GM12878 (cell line): ENCODE data around the gene LRRC8A. TPM values are rescaled to one million over a fixed set of nuclear protein-coding genes. Genes with fewer than 3 reads are reported as not detected.

ENCODE experiments used
- ATAC-seq: fragments of 200-7000 bp; cut with Tn5 transposase; 3 replicates; pipeline ENCODE4 v1.9.1; 2020; ENCODE audit warnings: mild to moderate bottlenecking, moderate library complexity
- BruUV-seq: library from RNA; stranded (reverse); fragments of 400-500 nt; replicated peaks from 2 replicates; lab custom pipeline; 2021; lab: Mats Ljungman, UMichigan
- CTCF ChIA-PET: fragments of 300-600 bp; sonication (Branson Sonifier 250); formaldehyde crosslinking; extraction: SDS; loops from one replicate; lab custom pipeline; 2021; ENCODE audit warnings: inconsistent platforms; lab: Yijun Ruan, JAX
- POLR2A ChIA-PET: fragments of 350-600 bp; formaldehyde crosslinking; extraction: SDS; loops from one replicate; lab custom pipeline; 2021; ENCODE audit warnings: inconsistent platforms; lab: Charles Lee
- RAD21 ChIA-PET: fragments of 300-600 bp; sonication (Branson Sonifier 250); formaldehyde crosslinking; loops from one replicate; lab custom pipeline; 2023; ENCODE audit warnings: antibody characterized with exemption; ENCODE audit not compliant: unreplicated experiment; lab: Charles Lee
- SMC1A ChIA-PET: fragments of 300-600 bp; sonication (Branson Sonifier 250); formaldehyde crosslinking; loops from one replicate; lab custom pipeline; 2023; ENCODE audit not compliant: unreplicated experiment, uncharacterized antibody; lab: Charles Lee
- DNase-seq: peaks from one replicate; pipeline ENCODE4 v3.0.0-alpha.2; 2011; ENCODE audit warnings: low read depth, low spot score
- FAIRE-seq: peaks from 3 replicates; lab custom pipeline; 2011; peaks lifted over from hg19 to GRCh38; lab: Jason Lieb, UNC
- H2AFZ ChIP-seq: 2 replicates; pipeline ENCODE4 v1.6.0; 2011; ENCODE audit warnings: low read depth, low read length, control low read depth; ENCODE audit not compliant: control insufficient read depth
- H3K27ac ChIP-seq: 2 replicates; pipeline ENCODE4 v1.5.1; 2011; ENCODE audit warnings: control low read depth; ENCODE audit not compliant: control insufficient read depth, insufficient read depth
- H3K27me3 ChIP-seq, 2 experiments: replicated peaks in 1 of 2; 2 replicates each; pipeline versions ENCODE4 v1.6.0 to v1.6.1; 2011; ENCODE audit warnings: low read length in 1 of 2; ENCODE audit not compliant: control insufficient read depth in 2 of 2, insufficient read depth in 2 of 2
- H3K36me3 ChIP-seq, 2 experiments: 2 replicates each; pipeline ENCODE4 v1.5.1; 2011; ENCODE audit warnings: low read length in 1 of 2; ENCODE audit not compliant: control insufficient read depth in 2 of 2, insufficient read depth in 2 of 2
- H3K4me1 ChIP-seq: 2 replicates; pipeline ENCODE4 v1.6.1; 2011; ENCODE audit warnings: mild to moderate bottlenecking, low read length, moderate library complexity, mixed read lengths; ENCODE audit not compliant: control insufficient read depth, insufficient read depth
- H3K4me2 ChIP-seq: 2 replicates; pipeline ENCODE4 v1.6.0; 2011; ENCODE audit warnings: control low read depth; ENCODE audit not compliant: control insufficient read depth, insufficient read depth
- H3K4me3 ChIP-seq: fragments of 200-600 bp; sonication (generic); 2 replicates; pipeline ENCODE4 v1.5.1; 2016
- H3K79me2 ChIP-seq: 2 replicates; pipeline ENCODE4 v1.6.0; 2011; ENCODE audit warnings: low read length; ENCODE audit not compliant: control insufficient read depth, insufficient read depth
- H3K9ac ChIP-seq: 2 replicates; pipeline ENCODE4 v1.8.0; 2011; ENCODE audit warnings: low read length, control low read depth, mixed read lengths; ENCODE audit not compliant: control insufficient read depth, insufficient read depth
- H3K9me3 ChIP-seq: replicated peaks from 3 replicates; pipeline ENCODE4 v1.5.1; 2011; ENCODE audit warnings: mild to moderate bottlenecking, low read length; ENCODE audit not compliant: control insufficient read depth, insufficient read depth
- H4K20me1 ChIP-seq: 2 replicates; pipeline ENCODE4 v1.6.0; 2011; ENCODE audit not compliant: control insufficient read depth, insufficient read depth
- EED ChIP-seq: sonication (generic); IDR thresholded peaks from 2 replicates; pipeline ENCODE4 v1.6.1; 2016; ENCODE audit warnings: antibody characterized with exemption, low read depth
- FOXM1 ChIP-seq: IDR thresholded peaks from 2 replicates; pipeline ENCODE4 v1.6.1; 2012; ENCODE audit warnings: low read depth, mild to moderate bottlenecking, inconsistent platforms, low read length, moderate library complexity
- HCFC1 ChIP-seq: fragments of 150-350 bp; IDR thresholded peaks from 2 replicates; pipeline ENCODE4 v1.6.1; 2014; ENCODE audit warnings: low read length
- JUNB ChIP-seq: IDR thresholded peaks from 2 replicates; pipeline ENCODE4 v1.6.1; 2016; ENCODE audit warnings: antibody characterized with exemption, mild to moderate bottlenecking
- KAT2A ChIP-seq: conservative IDR thresholded peaks from 2 replicates; pipeline ENCODE4 v1.6.1; 2011; ENCODE audit warnings: low read depth, low read length; ENCODE audit not compliant: control insufficient read depth
- MTA2 ChIP-seq: fragments of 450-650 bp; IDR thresholded peaks from 2 replicates; pipeline ENCODE4 v1.6.1; 2016; ENCODE audit warnings: low read depth, mild to moderate bottlenecking, moderate library complexity
- MYC ChIP-seq: IDR thresholded peaks from 2 replicates; pipeline ENCODE4 v1.6.1; 2011; ENCODE audit warnings: mild to moderate bottlenecking, low read length, moderate library complexity, inconsistent platforms; ENCODE audit not compliant: insufficient read depth, insufficient replicate concordance, insufficient read length, severe bottlenecking
- NBN ChIP-seq: fragments of 450-650 bp; IDR thresholded peaks from 2 replicates; pipeline ENCODE4 v1.6.1; 2016
- NR2C2 ChIP-seq: IDR thresholded peaks from 2 replicates; pipeline ENCODE4 v1.6.1; 2011; ENCODE audit warnings: borderline replicate concordance, low read depth; ENCODE audit not compliant: control insufficient read depth, insufficient read length
- POLR2A ChIP-seq: IDR thresholded peaks from 2 replicates; pipeline ENCODE4 v1.6.1; 2011; ENCODE audit warnings: low read depth, mild to moderate bottlenecking, low read length
- RAD21 ChIP-seq: IDR thresholded peaks from 2 replicates; pipeline ENCODE4 v1.6.1; 2011; ENCODE audit warnings: mild to moderate bottlenecking, low read depth, low read length, moderate library complexity; ENCODE audit not compliant: insufficient read depth
- RUNX3 ChIP-seq: IDR thresholded peaks from 2 replicates; pipeline ENCODE4 v1.6.1; 2012; ENCODE audit warnings: low read length, inconsistent platforms
- TARDBP ChIP-seq: IDR thresholded peaks from 2 replicates; pipeline ENCODE4 v1.6.1; 2016; ENCODE audit warnings: borderline replicate concordance
- TBL1XR1 ChIP-seq: IDR thresholded peaks from 2 replicates; pipeline ENCODE4 v1.6.1; 2012; ENCODE audit warnings: low read depth, low read length, improper control_type of control experiment
- TCF3 ChIP-seq: IDR thresholded peaks from 2 replicates; pipeline ENCODE4 v1.6.1; 2012; ENCODE audit warnings: low read depth, mild to moderate bottlenecking, low read length, borderline replicate concordance; ENCODE audit not compliant: insufficient read depth
- YY1 ChIP-seq: IDR thresholded peaks from 2 replicates; pipeline ENCODE4 v1.6.1; 2011; ENCODE audit warnings: low read depth, mild to moderate bottlenecking, low read length
- WGBS: methylation state at CpG from one replicate; pipeline ENCODE4 v1.1.6; 2016; ENCODE audit warnings: low lambda C conversion rate; ENCODE audit not compliant: insufficient replicate concordance, insufficient coverage; ENCODE audit errors: missing lambda C conversion rate; 5-methylcytosine and 5-hydroxymethylcytosine counted together
- in situ Hi-C: fragments of 300-500 bp; cut with MboI; formaldehyde crosslinking; loops from 9 replicates; pipeline ENCODE4 v1.14.3; 2018; ENCODE audit warnings: mixed read lengths
- intact Hi-C: fragments of 100-400 bp; cut with micrococcal nuclease; formaldehyde crosslinking; loops from one replicate; pipeline ENCODE4 v1.14.2; 2022; ENCODE audit not compliant: unreplicated experiment
- polyA plus RNA-seq, 11 experiments: library from polyadenylated mRNA; depleted of rRNA in 4 of 11; unstranded in 6 of 11; stranded (reverse) in 5 of 11; fragments of >200 nt; fragmentation: Nextera tagmentation in 4 of 11; fragmentation: Illumina TruSeq in 1 of 11; extraction: Ambion mirVana in 4 of 11; extraction: Trizol in 1 of 11; gene quantifications; 1 replicate in 1 of 11; 2 replicates in 10 of 11; pipeline versions ENCODE4 v1.2.1 to v1.2.3, GENCODE V29; 2011 to 2016; ENCODE audit warnings: inconsistent platforms in 2 of 11, missing spikeins in 2 of 11, low read depth in 1 of 11
- total RNA-seq, 4 experiments: library from RNA; depleted of rRNA in 3 of 4; stranded (reverse); fragments of >200 nt in 3 of 4; fragmentation: Illumina TruSeq in 1 of 4; extraction: Trizol in 1 of 4; gene quantifications; 2 replicates each; pipeline versions ENCODE4 v1.2.1 to v1.2.3, GENCODE V29; 2013 to 2021
- TF ChIP-seq, protein P1 (sequence below): fragments of 450-650 bp; IDR thresholded peaks from 2 replicates; pipeline ENCODE4 v1.6.1; 2014; ENCODE audit warnings: mild to moderate bottlenecking
- TF ChIP-seq, protein P2 (sequence below): IDR thresholded peaks from 2 replicates; pipeline ENCODE4 v1.6.1; 2012; ENCODE audit warnings: low read length, inconsistent platforms

LRRC8A gene
- total and polyA plus RNA-seq, 10 of the 15 experiments (the other 5 are each of a cell fraction or from before 2014, with no cell fraction given), result 1.6 to 15.9 (median 9.7) TPM

DNA sequence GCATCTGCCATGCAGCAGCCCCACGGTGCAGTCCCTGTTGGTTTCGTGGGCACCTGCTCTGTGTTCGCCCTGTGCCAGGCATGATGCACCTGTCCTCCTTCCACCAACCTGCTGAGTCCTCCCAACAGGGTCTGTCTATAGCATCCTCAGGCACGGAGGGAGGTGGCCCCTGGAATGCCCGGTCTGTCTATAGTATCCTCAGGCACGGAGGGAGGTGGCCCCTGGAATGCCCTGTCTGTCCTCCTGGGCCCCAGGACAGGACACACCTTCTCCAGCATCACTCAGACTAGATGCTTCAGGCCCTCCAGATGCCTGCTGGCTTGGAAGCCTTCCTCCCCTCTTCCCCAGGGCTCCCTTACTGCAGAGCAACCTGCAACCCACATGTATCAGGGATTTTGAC lies 29.0 kb downstream of the LRRC8A start:
- no peak overlapping the region for H3K4me2 ChIP-seq
- H3K27ac ChIP-seq, result no peak overlapping the region
- H3K27me3 ChIP-seq, result no peaks in the 10 kb centered on the region
- no peak overlapping the region for H3K9ac ChIP-seq
- TF ChIP-seq RAD21 (no peak), TCF3 (no peak), NBN (no peak), JUNB (no peak)
- TF ChIP-seq, protein P1, sequence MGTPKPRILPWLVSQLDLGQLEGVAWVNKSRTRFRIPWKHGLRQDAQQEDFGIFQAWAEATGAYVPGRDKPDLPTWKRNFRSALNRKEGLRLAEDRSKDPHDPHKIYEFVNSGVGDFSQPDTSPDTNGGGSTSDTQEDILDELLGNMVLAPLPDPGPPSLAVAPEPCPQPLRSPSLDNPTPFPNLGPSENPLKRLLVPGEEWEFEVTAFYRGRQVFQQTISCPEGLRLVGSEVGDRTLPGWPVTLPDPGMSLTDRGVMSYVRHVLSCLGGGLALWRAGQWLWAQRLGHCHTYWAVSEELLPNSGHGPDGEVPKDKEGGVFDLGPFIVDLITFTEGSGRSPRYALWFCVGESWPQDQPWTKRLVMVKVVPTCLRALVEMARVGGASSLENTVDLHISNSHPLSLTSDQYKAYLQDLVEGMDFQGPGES, result no peak
- SMC1A ChIA-PET, result no interaction called here
- H3K4me3 ChIP-seq, result no peak overlapping the region
- CTCF ChIA-PET, result interaction anchor here (1.5 kb wide), 1 partner anchor 17 kb away, joined by 3 read pairs; no protein-coding TSS in a partner anchor
- RAD21 ChIA-PET, result no interaction called here
- in situ Hi-C loops, result no loop called here
- no peak overlapping the region for H2AFZ ChIP-seq
- peaks cover 8 to 30% of the 10 kb centered on the region in 2 experiments; a peak in 3 of 4 replicates for H3K36me3 ChIP-seq
- no peaks in the 10 kb centered on the region for H4K20me1 ChIP-seq
- no peaks in the 10 kb centered on the region for H3K4me1 ChIP-seq
- BruUV-seq, result no TSS peak
- no peaks in the 10 kb centered on the region for H3K79me2 ChIP-seq
- intact Hi-C loops, result no loop called here
- POLR2A ChIA-PET, result no interaction called here
- H3K9me3 ChIP-seq, result no peaks in the 10 kb centered on the region
- ATAC-seq (no peak), FAIRE-seq (no peak), DNase-seq (no peak)
- 81% methylated on average over 6 of the region's 6 CpGs for WGBS

DNA sequence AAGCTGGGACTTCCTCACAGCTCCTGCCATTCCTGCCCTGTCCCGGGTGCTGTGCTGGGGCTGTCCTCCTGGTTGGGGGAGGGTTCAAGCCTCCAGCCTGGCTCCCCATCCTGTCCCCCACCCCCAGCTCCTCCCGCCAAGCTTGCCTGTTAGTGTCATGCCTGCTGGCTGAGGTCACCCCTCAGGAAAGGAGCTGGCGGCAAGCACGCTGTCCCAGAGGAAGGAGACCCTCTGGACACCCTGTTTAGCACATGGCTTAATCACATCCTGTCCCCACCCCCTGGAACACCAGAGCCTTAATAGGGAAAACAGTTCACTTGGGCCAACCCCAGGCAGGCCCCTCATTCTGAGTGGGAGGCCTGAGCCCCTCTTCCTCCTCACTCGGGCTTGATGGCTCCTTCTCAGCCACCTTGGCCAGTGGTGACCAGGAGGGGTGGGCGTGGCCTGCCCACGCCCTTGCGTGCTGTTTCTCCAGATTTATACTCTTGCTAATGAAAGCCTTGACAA lies 29.6 kb downstream of the LRRC8A start:
- ChIA-PET SMC1A (no interaction called here), CTCF (interaction anchor here (1.2 to 1.5 kb wide), 2 partner anchors 15 to 17 kb away, joined by 3 read pairs; no protein-coding TSS in a partner anchor), RAD21 (no interaction called here), POLR2A (no interaction called here)
- Histone ChIP-seq H3K4me1 (no peaks in the 10 kb centered on the region), H3K4me3 (no peak overlapping the region), H3K4me2 (no peak overlapping the region), H4K20me1 (no peaks in the 10 kb centered on the region), H3K27ac (no peak overlapping the region), H3K27me3 (no peaks in the 10 kb centered on the region), H2AFZ (no peak overlapping the region), H3K9me3 (no peaks in the 10 kb centered on the region), H3K36me3 (peaks cover 9 to 36% of the 10 kb centered on the region in 2 experiments; a peak in 3 of 4 replicates), H3K79me2 (no peaks in the 10 kb centered on the region), H3K9ac (no peak overlapping the region)
- no peak for DNase-seq
- ATAC-seq, result no peak
- in situ Hi-C loops (no loop called here), intact Hi-C loops (no loop called here)
- WGBS, result 84% methylated on average over 8 of the region's 8 CpGs
- BruUV-seq, result no TSS peak
- no peak for FAIRE-seq
- TF ChIP-seq TBL1XR1, result no peak
- TF ChIP-seq FOXM1, result no peak
- TF ChIP-seq, protein P2, sequence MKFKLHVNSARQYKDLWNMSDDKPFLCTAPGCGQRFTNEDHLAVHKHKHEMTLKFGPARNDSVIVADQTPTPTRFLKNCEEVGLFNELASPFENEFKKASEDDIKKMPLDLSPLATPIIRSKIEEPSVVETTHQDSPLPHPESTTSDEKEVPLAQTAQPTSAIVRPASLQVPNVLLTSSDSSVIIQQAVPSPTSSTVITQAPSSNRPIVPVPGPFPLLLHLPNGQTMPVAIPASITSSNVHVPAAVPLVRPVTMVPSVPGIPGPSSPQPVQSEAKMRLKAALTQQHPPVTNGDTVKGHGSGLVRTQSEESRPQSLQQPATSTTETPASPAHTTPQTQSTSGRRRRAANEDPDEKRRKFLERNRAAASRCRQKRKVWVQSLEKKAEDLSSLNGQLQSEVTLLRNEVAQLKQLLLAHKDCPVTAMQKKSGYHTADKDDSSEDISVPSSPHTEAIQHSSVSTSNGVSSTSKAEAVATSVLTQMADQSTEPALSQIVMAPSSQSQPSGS, result no peak
- TF ChIP-seq RUNX3, result no peak
- TF ChIP-seq MYC, result no peak
- TF ChIP-seq POLR2A, result no peak
- no peak for TF ChIP-seq MTA2
- TF ChIP-seq EED, result no peak
- TF ChIP-seq TCF3, result no peak
- no peak for TF ChIP-seq KAT2A
- TF ChIP-seq TARDBP, result no peak
- no peak for TF ChIP-seq NR2C2
- no peak for TF ChIP-seq YY1
- TF ChIP-seq HCFC1, result no peak
